ENCODE data around the gene ACE.

ACE gene

DNA sequence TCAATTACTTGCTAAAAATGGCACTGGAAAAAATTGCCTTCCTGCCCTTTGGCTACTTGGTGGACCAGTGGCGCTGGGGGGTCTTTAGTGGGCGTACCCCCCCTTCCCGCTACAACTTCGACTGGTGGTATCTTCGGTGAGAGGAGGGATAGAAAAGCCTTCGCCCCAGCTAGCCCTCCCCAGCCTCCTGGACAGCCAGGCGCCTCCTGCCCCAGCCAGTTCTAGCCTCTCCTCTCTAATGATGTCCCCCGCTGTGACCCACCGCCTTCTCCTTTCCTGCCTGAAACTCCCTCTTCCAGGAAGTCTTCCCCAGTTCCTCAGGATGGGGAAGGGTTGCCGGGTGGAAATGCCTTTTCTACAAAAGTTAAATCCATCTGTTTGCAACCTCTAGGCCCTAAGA is 6.2 kb downstream of the ACE start:
- no peak for DNase-seq (ENCODE audit: low read depth)
- no peak overlapping the region for H3K4me3 ChIP-seq (ENCODE audit: low read depth, low read length)

DNA sequence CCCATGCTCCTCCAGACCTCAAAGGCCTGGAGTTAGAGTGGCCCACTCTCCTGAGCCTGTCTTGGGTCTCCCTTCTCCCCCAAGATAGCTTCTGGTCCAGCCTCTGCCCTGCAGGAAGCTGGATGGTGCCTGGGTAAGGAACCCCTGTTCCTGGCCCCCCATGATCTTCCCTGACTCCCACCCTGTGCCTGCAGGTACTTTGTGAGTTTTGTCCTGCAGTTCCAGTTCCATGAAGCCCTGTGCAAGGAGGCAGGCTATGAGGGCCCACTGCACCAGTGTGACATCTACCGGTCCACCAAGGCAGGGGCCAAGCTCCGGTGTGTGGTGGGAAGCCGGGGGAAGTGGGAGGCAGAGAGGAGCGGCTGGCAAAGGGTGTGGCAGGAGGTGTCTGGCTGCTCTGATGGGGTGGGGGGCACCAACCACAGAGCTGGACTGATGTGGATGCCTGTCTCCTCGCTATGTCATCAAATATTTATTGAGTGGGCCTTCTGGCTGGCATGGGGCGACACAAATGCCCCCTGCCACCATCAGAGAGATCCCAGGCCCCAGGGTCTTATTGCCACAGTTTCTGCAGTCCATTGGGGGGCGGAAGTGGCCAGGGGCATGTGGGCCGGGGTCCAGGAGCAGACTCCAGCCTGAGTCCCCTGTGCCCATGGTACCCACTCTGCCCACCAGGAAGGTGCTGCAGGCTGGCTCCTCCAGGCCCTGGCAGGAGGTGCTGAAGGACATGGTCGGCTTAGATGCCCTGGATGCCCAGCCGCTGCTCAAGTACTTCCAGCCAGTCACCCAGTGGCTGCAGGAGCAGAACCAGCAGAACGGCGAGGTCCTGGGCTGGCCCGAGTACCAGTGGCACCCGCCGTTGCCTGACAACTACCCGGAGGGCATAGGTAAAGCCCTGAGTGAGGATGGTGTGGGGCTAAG is 7.1 kb downstream of the ACE start:
- TF ChIP-seq CTCF (IDR thresholded peaks at IDR 0.05; ENCODE audit: low read depth, low read length, missing control alignments) = no peak
- no peak overlapping the region for H3K4me3 ChIP-seq (ENCODE audit: low read depth, low read length)
- in situ Hi-C loops (cut with HindIII; ENCODE audit: low sequenced_read_pairs) = loop anchor here (5.0 kb wide), 1 partner anchor 58 kb away; no protein-coding TSS in a partner anchor
- DNase-seq (ENCODE audit: low read depth) = no peak

More for the DNA sequence above, 6.2 kb downstream of the ACE start:
- in situ Hi-C loops (cut with HindIII; ENCODE audit: low sequenced_read_pairs) = loop anchor here (5.0 kb wide), 1 partner anchor 59 kb away; no protein-coding TSS in a partner anchor
- no peak for TF ChIP-seq CTCF (IDR thresholded peaks at IDR 0.05; ENCODE audit: low read depth, low read length, missing control alignments)

GRCh38 chr17:63486317-63487013 is 9.6 kb downstream of the ACE start:
- no peak for DNase-seq (ENCODE audit: low read depth)
- no peak overlapping the region for H3K4me3 ChIP-seq (ENCODE audit: low read depth, low read length)
- in situ Hi-C loops (cut with HindIII; ENCODE audit: low sequenced_read_pairs) = no loop called here
- no peak for TF ChIP-seq CTCF (IDR thresholded peaks at IDR 0.05; ENCODE audit: low read depth, low read length, missing control alignments)

- no peak for TF ChIP-seq CTCF (IDR thresholded peaks at IDR 0.05; ENCODE audit: low read depth, low read length, missing control alignments)
- no peak for DNase-seq (ENCODE audit: low read depth)
- H3K4me3 ChIP-seq (ENCODE audit: low read depth, low read length) = no peak overlapping the region
- in situ Hi-C loops (cut with HindIII; ENCODE audit: low sequenced_read_pairs) = no loop called here
Measured at GRCh38 chr17:63487014-63487339, 10.1 kb downstream of the ACE start.

- in situ Hi-C loops (cut with HindIII; ENCODE audit: low sequenced_read_pairs) = no loop called here
- no peak overlapping the region for H3K4me3 ChIP-seq (ENCODE audit: low read depth, low read length)
- TF ChIP-seq CTCF (IDR thresholded peaks at IDR 0.05; ENCODE audit: low read depth, low read length, missing control alignments) = no peak
- no peak for DNase-seq (ENCODE audit: low read depth)
Measured at GRCh38 chr17:63488851-63489250, 12.0 kb downstream of the ACE start.

GRCh38 chr17:63489291-63489690 is 12.4 kb downstream of the ACE start:
- TF ChIP-seq CTCF (IDR thresholded peaks at IDR 0.05; ENCODE audit: low read depth, low read length, missing control alignments) = no peak
- DNase-seq (ENCODE audit: low read depth) = no peak
- in situ Hi-C loops (cut with HindIII; ENCODE audit: low sequenced_read_pairs) = no loop called here
- H3K4me3 ChIP-seq (ENCODE audit: low read depth, low read length) = no peak overlapping the region
